Skin of body (tissue), 2 donors: ENCODE measurements around the gene FDXACB1. TPM values are rescaled to one million over a fixed set of nuclear protein-coding genes. Genes with fewer than 3 reads are reported as not detected.

Source experiments
- DNase-seq: peaks from one replicate; lab custom pipeline; 2025; lab: John Stamatoyannopoulos, UW
- total RNA-seq: library from RNA; depleted of rRNA; stranded (reverse); fragments of >200 nt; gene quantifications from one replicate; pipeline ENCODE4 v1.2.3, GENCODE V29; 2014

Gene FDXACB1, protein sequence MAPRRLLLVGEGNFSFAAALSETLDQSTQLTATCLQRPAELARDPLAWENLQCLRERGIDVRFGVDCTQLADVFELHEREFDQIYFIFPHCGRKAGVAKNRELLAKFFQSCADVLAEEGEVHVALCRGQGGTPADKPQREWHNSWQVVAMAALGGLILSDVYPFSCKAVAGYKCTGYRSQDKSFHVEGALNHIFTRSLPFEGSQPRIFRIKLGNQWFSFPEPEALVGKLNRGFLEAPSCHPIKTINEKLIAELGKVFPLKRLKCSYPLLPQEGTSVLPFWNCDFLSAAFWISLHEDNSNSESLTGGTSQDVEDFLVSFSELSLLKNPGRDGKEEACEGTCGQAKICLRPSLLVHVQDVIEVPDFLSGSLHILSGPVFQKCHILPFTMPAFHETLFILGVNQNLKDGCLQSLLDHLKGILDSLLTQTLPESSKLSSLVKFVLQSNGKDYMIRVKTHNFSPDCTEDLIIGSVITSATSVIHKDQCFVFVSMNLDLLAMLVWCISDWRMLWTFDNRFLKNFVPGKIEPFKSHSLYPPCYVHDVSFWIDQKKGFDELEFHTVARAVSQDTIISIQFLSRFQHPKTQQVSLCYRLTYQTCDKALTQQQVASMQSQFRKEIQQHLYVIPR
- total RNA-seq: 3.2 TPM

- peak; percentile 97 for DNase-seq
Observed at GRCh38 chr11:111878849-111879636, at the start of gene FDXACB1, which contains the start of gene CFAP68. Gene FDXACB1 (minus strand): TSS chr11:111879165. CDS start chr11:111879132, 33 bp downstream. Gene CFAP68 (plus strand): TSS chr11:111879541. CDS start chr11:111879561, 20 bp downstream.

DNA sequence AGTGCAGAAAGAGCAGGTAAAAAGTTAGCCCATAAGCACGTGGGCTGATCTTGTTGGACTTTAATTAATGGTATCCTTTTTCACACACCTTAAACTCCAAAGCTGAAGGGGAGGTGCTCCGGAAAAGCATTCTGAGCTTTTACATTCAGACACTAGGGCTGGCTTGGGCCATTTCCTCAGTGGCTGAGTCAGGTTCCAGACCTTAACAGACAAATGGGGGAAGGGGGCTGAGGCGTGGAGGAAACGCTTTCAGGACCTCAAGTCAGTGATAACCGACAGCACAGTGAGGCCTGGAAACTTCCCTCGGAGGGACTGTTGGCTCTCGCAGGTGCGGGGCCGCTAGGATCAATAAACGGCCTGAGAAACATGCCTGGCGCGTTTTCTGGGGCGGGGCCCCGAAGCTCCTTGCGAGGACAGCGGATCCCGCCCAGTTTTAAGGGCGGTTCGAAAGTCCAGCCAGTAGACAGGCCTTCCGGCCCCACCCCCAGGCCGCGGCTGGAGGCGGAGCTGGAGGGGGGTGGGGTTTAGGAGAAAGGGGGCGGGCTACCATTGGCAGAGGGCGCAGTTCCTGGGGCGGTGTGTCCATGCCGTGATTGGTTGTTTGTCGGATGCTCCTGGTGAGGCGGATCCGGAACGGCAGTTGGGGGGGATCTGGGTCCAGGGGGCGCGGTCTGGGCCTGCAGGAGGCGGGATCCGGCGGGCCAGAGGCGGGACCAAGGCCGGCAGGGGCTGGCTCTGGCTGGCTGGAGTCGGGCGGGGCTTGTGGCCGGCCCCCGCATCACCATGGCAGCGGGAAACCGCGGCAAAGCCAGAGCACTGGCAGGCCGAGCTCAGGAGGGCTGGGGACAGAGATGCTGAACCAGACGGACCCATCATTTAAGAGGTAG, 47.8 kb upstream of the FDXACB1 start:
- peak; percentile 95 for DNase-seq

DNA sequence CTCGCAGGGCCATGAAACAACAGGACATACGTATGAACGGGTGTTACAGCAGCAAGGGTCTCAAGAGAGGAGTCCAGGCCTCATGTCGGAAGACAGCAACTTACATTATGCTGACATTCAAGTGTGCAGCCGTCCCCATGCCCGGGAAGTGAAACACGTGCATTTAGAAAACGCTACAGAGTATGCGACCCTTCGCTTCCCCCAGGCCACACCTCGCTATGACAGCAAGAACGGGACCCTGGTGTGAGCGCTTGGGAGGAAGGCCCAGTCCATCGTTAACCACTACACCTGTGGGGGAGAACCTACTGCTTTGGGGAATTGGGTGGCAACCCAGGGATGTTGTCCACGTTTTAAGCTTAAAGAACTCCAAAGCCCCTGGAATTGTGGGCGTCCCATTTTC, 47.0 kb upstream of the FDXACB1 start:
- DNase-seq: no peak

- DNase-seq: no peak
Observed at GRCh38 chr11:111923951-111924350, 45.0 kb upstream of the FDXACB1 start.

DNA sequence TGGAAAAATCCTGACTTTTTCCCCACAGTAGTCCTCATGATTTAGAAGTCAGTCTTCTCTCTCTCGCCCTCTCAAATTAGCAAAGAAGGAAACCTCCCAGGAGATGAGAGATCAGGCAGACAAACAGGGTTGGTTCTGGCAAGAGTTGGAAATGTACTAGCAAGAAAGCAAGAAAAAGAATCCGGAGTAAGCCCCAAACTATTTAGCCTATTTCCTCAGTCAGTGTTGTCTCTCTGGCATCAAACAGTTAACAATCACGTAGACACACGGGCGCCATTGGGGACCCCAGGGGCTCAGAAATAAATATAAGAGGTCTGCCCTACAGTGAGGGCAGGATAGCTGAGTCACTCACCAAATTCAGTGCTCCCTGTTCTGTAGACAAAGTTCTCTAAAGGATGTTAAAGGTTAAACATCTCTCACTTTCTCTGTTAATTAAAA, 44.4 kb upstream of the FDXACB1 start:
- DNase-seq: no peak

DNA sequence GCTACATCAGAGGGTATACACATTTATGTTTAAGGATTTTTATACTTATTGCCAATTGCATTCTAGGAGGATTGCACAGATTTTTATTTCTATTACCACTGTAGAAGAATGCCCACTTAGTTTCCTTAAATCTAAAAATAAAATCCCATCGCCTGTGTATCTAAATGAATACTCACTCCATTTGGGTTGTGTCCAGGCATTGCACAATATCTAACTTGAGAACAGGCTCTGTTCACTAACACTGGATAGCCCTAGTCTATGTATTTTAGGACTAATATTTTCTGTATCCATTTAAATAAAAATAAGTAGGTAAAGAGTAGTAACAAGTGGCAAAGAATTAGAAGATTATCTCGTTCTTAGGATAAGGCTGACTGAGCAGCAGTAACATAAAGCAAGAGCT, 43.8 kb upstream of the FDXACB1 start:
- DNase-seq: peak; percentile 24

DNA sequence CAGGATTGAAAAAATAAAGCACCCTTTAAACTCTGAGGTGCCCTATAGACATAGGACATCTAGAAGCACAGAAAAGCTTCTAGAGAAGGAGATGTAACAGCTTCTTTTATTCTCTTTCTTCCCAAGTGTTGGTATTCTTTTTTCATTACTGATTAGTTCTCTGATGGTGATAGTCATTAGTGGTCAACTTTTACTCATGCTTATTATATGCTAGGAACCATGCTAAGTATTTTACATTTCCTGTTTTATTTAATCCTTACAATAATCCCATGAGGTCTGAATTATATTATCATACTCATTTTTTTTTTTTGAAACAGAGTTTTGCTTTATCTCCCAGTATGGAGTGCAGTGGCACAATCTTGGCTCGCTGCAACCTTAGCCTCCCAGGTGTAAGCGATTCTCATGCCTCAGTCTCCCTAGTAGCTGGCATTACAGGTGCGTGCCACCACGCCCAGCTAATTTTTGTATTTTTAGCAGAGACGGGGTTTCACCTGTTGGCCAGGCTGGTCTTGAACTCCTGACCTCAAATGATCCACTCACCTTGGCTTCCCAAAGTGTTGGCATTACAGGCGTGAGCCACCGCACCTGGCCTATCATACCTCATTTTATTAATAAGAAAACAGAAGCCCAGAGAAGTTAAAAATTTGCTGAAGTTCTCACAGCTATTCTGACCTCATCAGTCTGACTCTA, 42.7 kb upstream of the FDXACB1 start:
- DNase-seq: no peak

DNA sequence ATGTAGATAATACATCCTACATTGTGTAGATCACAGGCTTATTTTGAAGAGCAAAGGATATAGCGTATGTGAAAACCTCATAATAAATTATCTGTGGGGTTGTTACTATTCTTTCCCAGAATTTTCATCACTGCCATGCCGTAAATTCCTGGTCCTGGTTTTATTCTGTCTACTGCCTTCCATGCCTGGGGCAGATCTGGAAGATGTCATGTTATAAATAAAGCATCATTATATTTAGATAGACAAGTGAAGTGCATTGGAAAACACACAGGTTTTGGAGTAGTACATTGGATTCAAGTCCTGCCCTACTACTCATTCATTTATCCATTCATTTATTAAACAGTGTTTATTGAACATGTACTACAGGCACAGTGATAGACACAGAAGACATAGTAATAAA, 41.9 kb upstream of the FDXACB1 start:
- no peak for DNase-seq

DNA sequence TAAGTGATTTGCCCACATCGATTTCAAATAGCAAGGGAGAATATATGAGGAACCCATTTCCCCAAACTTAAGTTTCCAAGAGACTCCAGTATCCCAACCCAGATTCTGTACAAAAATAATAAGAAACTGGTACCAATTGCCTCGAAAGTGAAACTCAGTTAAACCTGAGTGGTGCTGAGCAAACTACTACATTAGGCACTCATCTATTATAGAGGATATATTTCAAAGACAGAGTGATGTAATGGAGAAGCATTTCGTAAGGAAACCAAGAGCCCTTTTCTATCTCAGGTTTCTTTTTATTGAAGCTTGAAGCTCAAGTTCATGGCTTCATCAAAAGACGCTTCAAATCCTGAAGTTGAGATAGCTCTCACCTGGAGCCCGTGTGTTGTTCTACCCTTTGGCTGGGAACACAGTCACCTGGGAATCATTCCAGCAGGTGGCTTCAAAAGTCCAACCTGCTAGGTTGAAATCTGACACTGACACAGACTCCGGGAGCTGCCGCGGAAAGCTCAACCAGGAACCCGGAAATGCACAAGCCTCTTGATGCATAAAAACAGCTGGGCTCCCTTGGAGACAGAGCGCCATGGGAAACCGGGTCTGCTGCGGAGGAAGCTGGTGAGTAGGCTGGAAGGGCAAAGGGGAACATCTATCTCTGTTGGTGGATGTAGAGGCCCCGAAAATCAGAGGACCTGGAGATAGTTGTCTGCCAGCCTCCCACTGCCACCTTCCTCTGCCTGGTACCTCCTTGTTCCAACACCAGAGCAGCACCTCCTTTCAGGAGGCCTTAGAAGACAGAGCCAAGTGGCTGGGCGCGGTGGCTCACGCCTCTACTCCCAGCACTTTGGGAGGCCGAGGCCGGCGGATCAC, 39.7 kb upstream of the FDXACB1 start, which contains the start of gene C11orf52:
C11orf52 (plus strand) TSS at position 524 of the 867 bp plus-strand sequence; CDS start at position 584, 60 bp downstream.
- DNase-seq: peak; percentile 59

- DNase-seq: no peak
Observed at GRCh38 chr11:111917788-111918187, 38.8 kb upstream of the FDXACB1 start.

DNA sequence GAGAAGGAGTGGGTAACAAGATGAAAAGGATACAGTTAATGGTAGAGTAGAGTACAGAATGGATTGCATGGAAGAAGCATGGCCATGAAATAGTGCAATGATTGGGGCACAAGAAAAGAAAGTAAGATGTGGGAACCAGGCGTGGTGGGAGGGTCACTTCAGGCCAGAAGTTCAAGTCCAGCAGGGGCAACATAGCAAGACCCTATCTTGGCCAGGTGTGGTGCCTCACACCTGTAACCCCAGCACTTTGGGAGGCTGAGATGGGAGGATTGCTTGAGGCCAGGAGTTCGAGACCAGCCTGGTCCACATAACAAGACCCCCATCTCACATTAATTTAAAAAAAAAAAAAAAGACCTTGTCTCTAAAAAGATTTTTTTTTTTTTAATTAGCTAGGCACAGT, 38.3 kb upstream of the FDXACB1 start:
- no peak for DNase-seq

- no peak for DNase-seq
Observed at GRCh38 chr11:111916768-111917167, 37.8 kb upstream of the FDXACB1 start.

GRCh38 chr11:111913997-111914396, 35.0 kb upstream of the FDXACB1 start:
- DNase-seq: peak; percentile 62

GRCh38 chr11:111913031-111913861, 34.3 kb upstream of the FDXACB1 start:
- DNase-seq: peak; percentile 24

DNA sequence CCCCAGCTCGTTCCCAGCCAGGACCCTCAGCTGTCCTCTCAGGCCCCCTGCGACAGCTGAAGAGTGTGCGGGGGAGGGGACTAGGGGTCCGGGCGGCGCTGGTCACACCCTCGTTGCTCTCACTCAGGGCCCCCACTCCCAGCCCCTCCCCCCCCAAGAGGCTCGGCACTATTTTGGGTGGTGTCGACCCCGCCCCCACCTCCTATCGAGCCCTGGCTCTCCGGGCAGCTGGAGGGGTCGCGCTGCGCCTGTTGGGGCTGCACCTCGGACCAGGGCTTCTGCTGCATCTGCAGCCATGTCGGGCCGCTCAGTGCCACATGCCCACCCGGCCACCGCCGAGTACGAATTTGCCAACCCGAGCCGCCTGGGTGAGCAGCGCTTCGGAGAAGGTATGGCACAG, 33.6 kb upstream of the FDXACB1 start, which contains the start of gene HSPB2:
HSPB2 (plus strand) TSS at position 200 of the 400 bp plus-strand sequence; CDS start at position 296, 96 bp downstream.
- DNase-seq: no peak

DNA sequence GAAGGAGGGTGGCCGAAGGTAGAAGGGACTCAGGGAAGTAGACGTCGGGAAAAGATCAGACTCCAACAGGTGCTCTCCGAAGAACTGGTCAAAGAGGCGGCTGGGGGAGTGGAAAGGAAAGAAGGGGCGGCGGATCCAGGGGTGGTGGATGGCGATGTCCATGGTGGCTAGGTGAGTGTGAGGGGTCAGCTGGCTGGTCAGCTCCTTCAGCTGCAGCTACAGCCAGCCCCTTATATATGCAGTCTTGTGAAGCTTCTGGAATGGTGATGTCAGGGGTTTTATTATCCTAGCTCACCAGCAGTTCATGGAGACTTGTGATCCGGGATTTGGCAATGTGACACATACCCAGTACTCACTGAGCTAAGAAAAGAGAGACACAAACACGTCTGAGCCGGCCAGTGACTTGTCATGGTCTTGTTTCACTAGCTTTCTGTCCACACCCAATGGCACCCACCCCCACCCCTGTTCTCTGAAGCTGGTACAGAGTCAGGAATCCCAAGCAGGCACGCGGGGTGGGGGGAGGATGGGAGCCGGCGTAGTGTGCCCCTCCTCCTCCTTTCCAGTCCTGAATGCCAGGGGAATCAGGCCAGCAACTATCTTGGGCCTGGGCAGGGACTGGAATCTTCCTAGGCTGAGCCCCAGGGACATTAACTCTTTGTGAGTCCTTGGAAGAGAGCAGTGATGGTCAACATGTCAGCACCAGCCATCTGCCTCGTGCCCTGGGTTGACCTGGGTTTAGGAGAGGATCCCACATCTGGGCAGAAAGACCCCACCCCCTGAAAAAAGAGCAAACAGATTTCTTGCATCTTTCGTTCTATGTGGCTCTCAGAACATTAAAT, 32.8 kb upstream of the FDXACB1 start, which contains the start of gene CRYAB:
CRYAB (minus strand) TSS at position 208 of the 839 bp plus-strand sequence; CDS start at position 162, 46 bp downstream.
- peak; percentile 76 for DNase-seq
